ENCODE data around the gene NR0B1.

Gene NR0B1, protein sequence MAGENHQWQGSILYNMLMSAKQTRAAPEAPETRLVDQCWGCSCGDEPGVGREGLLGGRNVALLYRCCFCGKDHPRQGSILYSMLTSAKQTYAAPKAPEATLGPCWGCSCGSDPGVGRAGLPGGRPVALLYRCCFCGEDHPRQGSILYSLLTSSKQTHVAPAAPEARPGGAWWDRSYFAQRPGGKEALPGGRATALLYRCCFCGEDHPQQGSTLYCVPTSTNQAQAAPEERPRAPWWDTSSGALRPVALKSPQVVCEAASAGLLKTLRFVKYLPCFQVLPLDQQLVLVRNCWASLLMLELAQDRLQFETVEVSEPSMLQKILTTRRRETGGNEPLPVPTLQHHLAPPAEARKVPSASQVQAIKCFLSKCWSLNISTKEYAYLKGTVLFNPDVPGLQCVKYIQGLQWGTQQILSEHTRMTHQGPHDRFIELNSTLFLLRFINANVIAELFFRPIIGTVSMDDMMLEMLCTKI

DNA sequence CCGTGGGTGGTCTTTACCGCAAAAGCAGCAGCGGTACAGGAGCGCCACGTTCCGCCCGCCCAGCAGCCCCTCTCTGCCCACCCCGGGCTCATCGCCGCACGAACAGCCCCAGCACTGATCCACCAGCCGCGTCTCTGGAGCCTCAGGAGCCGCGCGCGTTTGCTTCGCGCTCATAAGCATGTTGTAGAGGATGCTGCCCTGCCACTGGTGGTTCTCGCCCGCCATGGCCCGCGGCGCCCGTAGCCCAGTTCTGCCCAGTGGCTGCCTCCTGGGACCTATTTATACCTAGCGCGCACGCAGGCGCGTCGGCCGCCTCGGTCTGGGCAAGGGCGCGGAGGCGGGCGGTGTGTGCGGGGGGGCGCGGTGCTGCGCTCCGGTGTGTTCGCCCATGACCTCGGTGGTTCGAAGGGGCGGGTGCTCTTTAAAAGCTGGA, at the start of gene NR0B1:
TSS of gene NR0B1 (minus strand) at position 252 of the 433 bp plus-strand sequence. CDS start at position 225, 27 bp downstream.
- TF ChIP-seq, protein P1, sequence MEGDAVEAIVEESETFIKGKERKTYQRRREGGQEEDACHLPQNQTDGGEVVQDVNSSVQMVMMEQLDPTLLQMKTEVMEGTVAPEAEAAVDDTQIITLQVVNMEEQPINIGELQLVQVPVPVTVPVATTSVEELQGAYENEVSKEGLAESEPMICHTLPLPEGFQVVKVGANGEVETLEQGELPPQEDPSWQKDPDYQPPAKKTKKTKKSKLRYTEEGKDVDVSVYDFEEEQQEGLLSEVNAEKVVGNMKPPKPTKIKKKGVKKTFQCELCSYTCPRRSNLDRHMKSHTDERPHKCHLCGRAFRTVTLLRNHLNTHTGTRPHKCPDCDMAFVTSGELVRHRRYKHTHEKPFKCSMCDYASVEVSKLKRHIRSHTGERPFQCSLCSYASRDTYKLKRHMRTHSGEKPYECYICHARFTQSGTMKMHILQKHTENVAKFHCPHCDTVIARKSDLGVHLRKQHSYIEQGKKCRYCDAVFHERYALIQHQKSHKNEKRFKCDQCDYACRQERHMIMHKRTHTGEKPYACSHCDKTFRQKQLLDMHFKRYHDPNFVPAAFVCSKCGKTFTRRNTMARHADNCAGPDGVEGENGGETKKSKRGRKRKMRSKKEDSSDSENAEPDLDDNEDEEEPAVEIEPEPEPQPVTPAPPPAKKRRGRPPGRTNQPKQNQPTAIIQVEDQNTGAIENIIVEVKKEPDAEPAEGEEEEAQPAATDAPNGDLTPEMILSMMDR (IDR thresholded peaks at IDR 0.05; ENCODE audit: low read depth, low read length, missing control alignments): no peak
- no peak for DNase-seq (ENCODE audit: low read depth)
- H3K4me3 ChIP-seq (ENCODE audit: low read depth, low read length): no peak within 1 kb of the TSS

DNA sequence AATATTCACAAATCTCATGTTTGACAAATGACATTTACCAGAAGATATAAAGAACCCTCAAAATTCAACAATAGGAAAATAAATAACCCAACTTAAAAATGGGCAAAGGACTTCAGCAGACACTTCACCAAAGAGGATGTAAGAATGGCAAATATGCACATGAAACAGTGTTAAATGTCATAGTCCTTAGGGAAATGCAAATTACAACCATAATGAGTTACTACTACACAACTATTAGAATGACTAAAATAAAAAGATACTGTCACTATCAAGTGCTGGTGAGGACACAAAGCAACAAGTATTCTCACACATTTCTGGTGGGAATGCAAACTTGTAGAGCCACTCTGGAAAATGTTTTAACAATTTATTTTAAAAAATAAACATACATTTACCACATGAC, 40.8 kb upstream of the NR0B1 start:
- TF ChIP-seq, protein P1 (IDR thresholded peaks at IDR 0.05; ENCODE audit: low read depth, low read length, missing control alignments): no peak
- no peak overlapping the region for H3K4me3 ChIP-seq (ENCODE audit: low read depth, low read length)

DNA sequence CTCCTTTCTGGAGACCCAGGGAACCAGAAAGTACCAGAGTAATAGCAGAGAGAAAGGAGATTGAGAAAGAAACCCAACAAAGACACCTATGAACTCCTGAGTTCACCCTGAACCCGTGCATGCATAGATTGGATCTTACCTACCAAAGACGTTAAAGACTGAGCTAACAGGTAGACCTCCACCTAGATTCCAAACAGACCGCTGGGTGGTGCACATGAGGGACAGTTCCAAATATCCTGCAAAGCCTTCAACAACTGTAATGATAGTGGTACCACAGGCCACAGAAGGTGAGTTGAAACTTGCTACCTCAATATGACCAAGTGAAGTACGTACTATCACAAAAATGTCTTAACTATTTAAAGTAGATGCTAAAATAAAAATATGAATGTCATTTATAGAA, 34.0 kb upstream of the NR0B1 start:
- TF ChIP-seq, protein P1 (IDR thresholded peaks at IDR 0.05; ENCODE audit: low read depth, low read length, missing control alignments): no peak
- no peak overlapping the region for H3K4me3 ChIP-seq (ENCODE audit: low read depth, low read length)
- no peak for DNase-seq (ENCODE audit: low read depth)

More for the DNA sequence above, 40.8 kb upstream of the NR0B1 start:
- no peak for DNase-seq (ENCODE audit: low read depth)

DNA sequence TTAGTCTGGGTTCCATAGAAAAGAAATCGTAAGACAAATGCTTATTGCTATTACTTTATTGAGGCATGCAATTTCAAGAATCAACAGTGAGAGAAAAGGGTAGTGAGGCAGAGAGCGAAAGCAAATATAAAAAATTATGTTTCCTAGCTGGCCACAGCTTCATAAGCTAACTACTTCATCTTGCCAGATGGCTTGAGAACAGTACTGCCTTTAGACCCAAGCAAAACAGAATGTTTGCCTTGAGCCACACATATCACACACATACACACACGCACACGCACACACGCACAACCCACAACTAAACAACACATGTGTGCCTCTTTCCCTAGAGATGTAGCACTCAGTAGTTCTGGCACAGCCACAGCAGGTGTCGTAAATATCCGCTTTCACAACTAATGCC, 31.6 kb upstream of the NR0B1 start:
- H3K4me3 ChIP-seq (ENCODE audit: low read depth, low read length): no peak overlapping the region
- TF ChIP-seq, protein P1 (IDR thresholded peaks at IDR 0.05; ENCODE audit: low read depth, low read length, missing control alignments): no peak
- DNase-seq (ENCODE audit: low read depth): no peak

DNA sequence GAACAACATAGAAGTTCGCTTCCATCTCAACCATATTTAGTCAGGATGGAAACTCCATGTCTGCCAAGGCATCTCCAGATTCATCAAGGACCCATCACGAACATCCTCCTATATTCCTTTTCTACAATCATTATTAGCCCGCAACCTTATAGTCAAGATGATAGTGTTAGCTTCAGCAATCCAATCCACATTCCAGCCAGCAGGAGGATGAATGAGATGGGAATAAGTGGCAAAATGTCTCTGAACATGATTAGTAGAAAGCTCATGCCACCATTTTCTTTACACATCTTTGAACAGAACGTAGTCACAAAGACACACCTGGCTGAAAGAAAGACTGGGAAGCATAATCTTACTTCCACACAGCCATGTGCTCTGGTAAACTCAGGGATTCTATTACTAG, 18.6 kb upstream of the NR0B1 start:
- no peak overlapping the region for H3K4me3 ChIP-seq (ENCODE audit: low read depth, low read length)
- no peak for DNase-seq (ENCODE audit: low read depth)
- TF ChIP-seq, protein P1 (IDR thresholded peaks at IDR 0.05; ENCODE audit: low read depth, low read length, missing control alignments): no peak

DNA sequence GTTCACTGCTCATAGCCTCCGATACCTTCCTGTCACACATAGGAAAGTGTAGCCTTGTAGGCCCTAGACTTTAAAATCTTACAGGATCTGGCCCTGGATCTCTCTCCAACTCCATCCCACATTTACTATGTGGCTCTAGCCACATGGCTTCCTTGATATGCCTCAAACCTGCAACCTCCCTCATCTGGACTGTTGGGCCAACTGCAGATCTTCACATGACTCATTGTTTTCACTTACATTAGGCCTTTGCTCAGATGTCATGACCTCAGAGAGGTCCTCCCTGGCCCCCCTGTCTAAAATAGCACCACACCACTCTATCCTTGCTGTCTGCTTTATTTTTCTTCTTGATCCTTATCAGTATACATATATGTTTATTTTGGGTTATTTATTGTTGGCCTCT, 8.1 kb upstream of the NR0B1 start:
- TF ChIP-seq, protein P1 (IDR thresholded peaks at IDR 0.05; ENCODE audit: low read depth, low read length, missing control alignments): no peak
- no peak overlapping the region for H3K4me3 ChIP-seq (ENCODE audit: low read depth, low read length)
- no peak for DNase-seq (ENCODE audit: low read depth)

DNA sequence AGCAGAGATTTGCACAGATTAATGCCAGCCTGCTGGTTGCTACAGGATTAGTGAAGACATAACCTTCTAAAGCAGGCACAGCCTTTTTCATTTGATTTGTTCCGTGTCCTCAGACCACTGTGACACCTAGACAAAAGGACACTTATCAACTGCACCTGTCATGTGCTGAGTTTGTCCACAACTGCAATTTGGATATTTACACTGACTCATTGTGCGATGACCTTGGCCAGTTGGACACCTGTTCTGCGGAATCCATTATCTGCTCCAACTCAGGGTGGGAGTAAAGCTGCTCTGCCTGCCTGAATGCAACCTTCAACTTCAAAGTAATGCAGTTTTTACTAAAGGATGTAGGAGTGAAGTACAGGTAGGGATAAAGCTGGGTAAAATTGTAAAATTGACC, 4.1 kb upstream of the NR0B1 start:
- DNase-seq (ENCODE audit: low read depth): no peak
- no peak overlapping the region for H3K4me3 ChIP-seq (ENCODE audit: low read depth, low read length)
- TF ChIP-seq, protein P1 (IDR thresholded peaks at IDR 0.05; ENCODE audit: low read depth, low read length, missing control alignments): no peak
